ENCODE data around the gene HOXA5.

DNA sequence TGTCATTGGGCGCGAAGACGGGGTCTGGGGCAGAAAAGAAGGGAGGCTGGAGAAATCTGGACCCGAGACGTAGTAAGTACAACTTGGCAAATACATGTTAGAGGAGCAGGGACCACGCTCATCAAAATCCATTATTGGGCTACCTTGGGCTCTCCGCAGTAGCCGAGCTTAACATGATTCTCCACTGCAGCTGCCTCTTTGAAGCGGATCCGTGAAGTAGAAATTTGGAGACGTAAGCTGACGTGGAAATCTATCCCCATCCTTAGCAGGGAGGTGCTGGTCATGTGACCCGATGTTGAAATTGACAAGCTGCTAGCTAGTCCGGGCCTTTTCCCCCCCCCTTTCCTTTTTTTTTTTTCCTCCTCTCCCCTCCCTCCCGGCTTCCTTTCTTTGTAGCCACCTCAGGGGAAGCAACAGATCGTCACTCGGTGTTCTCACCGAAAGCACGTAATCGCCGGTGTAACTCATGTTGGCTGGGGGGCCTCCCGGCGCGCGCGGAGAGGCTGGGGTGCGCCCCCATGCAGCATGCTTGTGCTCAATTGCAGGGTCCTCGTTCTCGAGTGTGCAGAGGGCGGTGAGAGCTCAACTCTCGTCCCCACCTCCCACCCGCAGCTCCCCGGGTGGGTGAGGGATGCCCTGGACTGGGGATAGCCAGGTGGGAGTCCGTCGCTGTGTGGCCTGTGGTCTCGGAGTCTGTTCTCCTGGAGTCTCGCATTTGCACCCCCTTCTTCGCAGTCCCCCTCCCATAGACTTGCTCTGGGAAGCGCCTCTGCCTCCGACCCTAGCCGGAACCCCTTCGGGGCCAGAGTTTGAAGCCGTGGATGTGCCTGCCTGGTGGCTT lies 41.8 kb upstream of the HOXA5 start, which contains the start of gene HOXA11:
- TF ChIP-seq ZNF211 (tag by site-specific recombination; IDR thresholded peaks at IDR 0.05; ENCODE audit: low read depth) (no peak), ZNF501 (tag by site-specific recombination; IDR thresholded peaks at IDR 0.05) (0 out of 2 replicates have a peak, but pooled peaks have one; percentile 57), ZFP3 (tag by site-specific recombination; IDR thresholded peaks at IDR 0.05; ENCODE audit: low read depth) (peak; percentile 58; the same call in 1 of the 2 replicates), ZNF521 (tag by site-specific recombination; IDR thresholded peaks at IDR 0.05) (no peak), TCF7L2 (IDR thresholded peaks at IDR 0.05; ENCODE audit: borderline replicate concordance, low read depth, low read length) (peak; percentile 38; the same call in 1 of the 2 replicates), ZNF585B (tag by site-specific recombination; IDR thresholded peaks at IDR 0.05) (no peak), ZNF600 (tag by site-specific recombination; IDR thresholded peaks at IDR 0.05) (0 out of 2 replicates have a peak, but pooled peaks have one; percentile 23), IKZF3 (tag by site-specific recombination; IDR thresholded peaks at IDR 0.05) (peak; percentile 72), SALL2 (tag by site-specific recombination; IDR thresholded peaks at IDR 0.05; ENCODE audit: borderline replicate concordance) (no peak), ZEB2 (tag by site-specific recombination; IDR thresholded peaks at IDR 0.05) (peak; percentile 71)
- TF ChIP-seq, protein P1, sequence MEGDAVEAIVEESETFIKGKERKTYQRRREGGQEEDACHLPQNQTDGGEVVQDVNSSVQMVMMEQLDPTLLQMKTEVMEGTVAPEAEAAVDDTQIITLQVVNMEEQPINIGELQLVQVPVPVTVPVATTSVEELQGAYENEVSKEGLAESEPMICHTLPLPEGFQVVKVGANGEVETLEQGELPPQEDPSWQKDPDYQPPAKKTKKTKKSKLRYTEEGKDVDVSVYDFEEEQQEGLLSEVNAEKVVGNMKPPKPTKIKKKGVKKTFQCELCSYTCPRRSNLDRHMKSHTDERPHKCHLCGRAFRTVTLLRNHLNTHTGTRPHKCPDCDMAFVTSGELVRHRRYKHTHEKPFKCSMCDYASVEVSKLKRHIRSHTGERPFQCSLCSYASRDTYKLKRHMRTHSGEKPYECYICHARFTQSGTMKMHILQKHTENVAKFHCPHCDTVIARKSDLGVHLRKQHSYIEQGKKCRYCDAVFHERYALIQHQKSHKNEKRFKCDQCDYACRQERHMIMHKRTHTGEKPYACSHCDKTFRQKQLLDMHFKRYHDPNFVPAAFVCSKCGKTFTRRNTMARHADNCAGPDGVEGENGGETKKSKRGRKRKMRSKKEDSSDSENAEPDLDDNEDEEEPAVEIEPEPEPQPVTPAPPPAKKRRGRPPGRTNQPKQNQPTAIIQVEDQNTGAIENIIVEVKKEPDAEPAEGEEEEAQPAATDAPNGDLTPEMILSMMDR (tag by site-specific recombination; IDR thresholded peaks at IDR 0.05): peak; percentile 26; the same call in 1 of the 2 replicates
- TF ChIP-seq, protein P2, sequence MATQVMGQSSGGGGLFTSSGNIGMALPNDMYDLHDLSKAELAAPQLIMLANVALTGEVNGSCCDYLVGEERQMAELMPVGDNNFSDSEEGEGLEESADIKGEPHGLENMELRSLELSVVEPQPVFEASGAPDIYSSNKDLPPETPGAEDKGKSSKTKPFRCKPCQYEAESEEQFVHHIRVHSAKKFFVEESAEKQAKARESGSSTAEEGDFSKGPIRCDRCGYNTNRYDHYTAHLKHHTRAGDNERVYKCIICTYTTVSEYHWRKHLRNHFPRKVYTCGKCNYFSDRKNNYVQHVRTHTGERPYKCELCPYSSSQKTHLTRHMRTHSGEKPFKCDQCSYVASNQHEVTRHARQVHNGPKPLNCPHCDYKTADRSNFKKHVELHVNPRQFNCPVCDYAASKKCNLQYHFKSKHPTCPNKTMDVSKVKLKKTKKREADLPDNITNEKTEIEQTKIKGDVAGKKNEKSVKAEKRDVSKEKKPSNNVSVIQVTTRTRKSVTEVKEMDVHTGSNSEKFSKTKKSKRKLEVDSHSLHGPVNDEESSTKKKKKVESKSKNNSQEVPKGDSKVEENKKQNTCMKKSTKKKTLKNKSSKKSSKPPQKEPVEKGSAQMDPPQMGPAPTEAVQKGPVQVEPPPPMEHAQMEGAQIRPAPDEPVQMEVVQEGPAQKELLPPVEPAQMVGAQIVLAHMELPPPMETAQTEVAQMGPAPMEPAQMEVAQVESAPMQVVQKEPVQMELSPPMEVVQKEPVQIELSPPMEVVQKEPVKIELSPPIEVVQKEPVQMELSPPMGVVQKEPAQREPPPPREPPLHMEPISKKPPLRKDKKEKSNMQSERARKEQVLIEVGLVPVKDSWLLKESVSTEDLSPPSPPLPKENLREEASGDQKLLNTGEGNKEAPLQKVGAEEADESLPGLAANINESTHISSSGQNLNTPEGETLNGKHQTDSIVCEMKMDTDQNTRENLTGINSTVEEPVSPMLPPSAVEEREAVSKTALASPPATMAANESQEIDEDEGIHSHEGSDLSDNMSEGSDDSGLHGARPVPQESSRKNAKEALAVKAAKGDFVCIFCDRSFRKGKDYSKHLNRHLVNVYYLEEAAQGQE (tag by site-specific recombination; IDR thresholded peaks at IDR 0.05): no peak
- TF ChIP-seq, protein P3, sequence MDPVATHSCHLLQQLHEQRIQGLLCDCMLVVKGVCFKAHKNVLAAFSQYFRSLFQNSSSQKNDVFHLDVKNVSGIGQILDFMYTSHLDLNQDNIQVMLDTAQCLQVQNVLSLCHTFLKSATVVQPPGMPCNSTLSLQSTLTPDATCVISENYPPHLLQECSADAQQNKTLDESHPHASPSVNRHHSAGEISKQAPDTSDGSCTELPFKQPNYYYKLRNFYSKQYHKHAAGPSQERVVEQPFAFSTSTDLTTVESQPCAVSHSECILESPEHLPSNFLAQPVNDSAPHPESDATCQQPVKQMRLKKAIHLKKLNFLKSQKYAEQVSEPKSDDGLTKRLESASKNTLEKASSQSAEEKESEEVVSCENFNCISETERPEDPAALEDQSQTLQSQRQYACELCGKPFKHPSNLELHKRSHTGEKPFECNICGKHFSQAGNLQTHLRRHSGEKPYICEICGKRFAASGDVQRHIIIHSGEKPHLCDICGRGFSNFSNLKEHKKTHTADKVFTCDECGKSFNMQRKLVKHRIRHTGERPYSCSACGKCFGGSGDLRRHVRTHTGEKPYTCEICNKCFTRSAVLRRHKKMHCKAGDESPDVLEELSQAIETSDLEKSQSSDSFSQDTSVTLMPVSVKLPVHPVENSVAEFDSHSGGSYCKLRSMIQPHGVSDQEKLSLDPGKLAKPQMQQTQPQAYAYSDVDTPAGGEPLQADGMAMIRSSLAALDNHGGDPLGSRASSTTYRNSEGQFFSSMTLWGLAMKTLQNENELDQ (tag by site-specific recombination; IDR thresholded peaks at IDR 0.05; ENCODE audit: low read depth): no peak
